ENCODE measurements around the gene ATP5IF1. TPM values are rescaled to one million over a fixed set of nuclear protein-coding genes. Genes with fewer than 3 reads are reported as not detected.

ATP5IF1 gene
- total and polyA plus RNA-seq, 9 of the 15 experiments (the other 6 are each of a cell fraction or from before 2014, with no cell fraction given): 292 to 1,422 (median 388) TPM

DNA sequence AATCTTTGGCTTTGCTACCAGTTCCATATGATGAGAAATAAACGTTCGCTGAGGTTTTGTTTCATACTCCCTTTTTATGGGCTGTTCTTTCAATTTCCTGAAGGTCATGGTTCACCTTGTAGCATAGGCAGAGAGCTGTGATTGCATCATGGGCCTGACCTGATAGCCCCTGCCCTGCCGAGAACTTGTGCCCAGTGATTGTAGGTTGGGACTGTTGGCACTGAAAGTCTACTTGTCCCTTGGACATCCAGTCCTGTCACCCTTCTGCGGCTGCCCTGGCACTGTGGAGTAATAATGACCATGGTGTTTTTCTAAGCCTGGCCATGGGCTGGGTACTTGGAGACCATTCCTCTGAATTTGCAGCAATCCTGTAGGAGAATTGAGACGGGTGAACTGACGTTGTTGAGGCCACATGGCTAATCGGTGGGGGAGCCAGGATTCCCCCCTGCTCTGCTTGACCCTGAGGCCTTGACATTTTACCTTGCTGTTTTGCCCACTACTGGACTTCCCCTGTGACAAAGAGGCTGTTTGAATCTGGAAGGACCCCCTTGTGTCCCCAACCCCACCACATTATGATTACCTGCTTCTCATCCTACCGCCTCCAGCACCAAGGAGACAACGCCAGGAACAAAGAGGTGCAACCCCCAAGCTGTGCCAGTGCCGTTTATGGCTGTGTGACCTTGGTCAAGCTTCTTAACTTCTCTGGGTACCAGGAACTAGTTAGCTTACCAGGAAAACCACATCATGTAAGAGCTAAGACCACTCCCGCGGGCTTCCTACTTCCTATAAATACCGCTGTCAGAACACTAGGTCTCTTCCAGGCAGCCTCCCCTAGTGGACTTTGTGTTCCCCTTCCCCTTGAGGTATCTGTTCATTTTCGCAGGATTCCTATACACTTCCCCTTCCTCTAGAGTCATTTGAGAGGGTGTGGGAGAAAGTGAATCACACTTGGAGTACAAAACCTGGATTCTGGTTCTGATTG lies 46.8 kb downstream of the ATP5IF1 start (continued):
- no peak for TF ChIP-seq GTF2F1 (IDR thresholded peaks at IDR 0.05; ENCODE audit: low read depth, low read length)
- TF ChIP-seq ZFP36 (IDR thresholded peaks at IDR 0.05; ENCODE audit: low read depth, low read length, partially characterized antibody): peak; percentile 78
- no peak for TF ChIP-seq PTTG1 (tag; IDR thresholded peaks at IDR 0.05; ENCODE audit: low read depth)
- TF ChIP-seq, protein P1, sequence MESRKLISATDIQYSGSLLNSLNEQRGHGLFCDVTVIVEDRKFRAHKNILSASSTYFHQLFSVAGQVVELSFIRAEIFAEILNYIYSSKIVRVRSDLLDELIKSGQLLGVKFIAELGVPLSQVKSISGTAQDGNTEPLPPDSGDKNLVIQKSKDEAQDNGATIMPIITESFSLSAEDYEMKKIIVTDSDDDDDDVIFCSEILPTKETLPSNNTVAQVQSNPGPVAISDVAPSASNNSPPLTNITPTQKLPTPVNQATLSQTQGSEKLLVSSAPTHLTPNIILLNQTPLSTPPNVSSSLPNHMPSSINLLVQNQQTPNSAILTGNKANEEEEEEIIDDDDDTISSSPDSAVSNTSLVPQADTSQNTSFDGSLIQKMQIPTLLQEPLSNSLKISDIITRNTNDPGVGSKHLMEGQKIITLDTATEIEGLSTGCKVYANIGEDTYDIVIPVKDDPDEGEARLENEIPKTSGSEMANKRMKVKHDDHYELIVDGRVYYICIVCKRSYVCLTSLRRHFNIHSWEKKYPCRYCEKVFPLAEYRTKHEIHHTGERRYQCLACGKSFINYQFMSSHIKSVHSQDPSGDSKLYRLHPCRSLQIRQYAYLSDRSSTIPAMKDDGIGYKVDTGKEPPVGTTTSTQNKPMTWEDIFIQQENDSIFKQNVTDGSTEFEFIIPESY (CRISPR knock-in tag; IDR thresholded peaks at IDR 0.05): peak; percentile 87
- no peak for TF ChIP-seq ZNF121 (CRISPR knock-in tag; conservative IDR thresholded peaks at IDR 0.05)
- TF ChIP-seq, protein P2, sequence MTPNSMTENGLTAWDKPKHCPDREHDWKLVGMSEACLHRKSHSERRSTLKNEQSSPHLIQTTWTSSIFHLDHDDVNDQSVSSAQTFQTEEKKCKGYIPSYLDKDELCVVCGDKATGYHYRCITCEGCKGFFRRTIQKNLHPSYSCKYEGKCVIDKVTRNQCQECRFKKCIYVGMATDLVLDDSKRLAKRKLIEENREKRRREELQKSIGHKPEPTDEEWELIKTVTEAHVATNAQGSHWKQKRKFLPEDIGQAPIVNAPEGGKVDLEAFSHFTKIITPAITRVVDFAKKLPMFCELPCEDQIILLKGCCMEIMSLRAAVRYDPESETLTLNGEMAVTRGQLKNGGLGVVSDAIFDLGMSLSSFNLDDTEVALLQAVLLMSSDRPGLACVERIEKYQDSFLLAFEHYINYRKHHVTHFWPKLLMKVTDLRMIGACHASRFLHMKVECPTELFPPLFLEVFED (CRISPR knock-in tag; conservative IDR thresholded peaks at IDR 0.05): peak; percentile 70; the same call in 1 of the 2 replicates
- peak; percentile 17 for TF ChIP-seq SMAD1 (IDR thresholded peaks at IDR 0.05; ENCODE audit: low read depth, low read length, partially characterized antibody)
- no peak for TF ChIP-seq CHD1 (IDR thresholded peaks at IDR 0.05; ENCODE audit: low read length)
- TF ChIP-seq YY1 (IDR thresholded peaks at IDR 0.05; ENCODE audit: borderline replicate concordance in 1 of 3, control insufficient read depth in 1 of 3, extremely low read depth in 1 of 3, insufficient read depth in 3 of 3, insufficient read length in 1 of 3, insufficient replicate concordance in 2 of 3, low read depth in 1 of 3, low read length in 2 of 3): no peak
- TF ChIP-seq NRF1 (conservative IDR thresholded peaks at IDR 0.05 in 1 of 2, IDR thresholded peaks at IDR 0.05 in 1 of 2): no peak
- TF ChIP-seq, protein P3, sequence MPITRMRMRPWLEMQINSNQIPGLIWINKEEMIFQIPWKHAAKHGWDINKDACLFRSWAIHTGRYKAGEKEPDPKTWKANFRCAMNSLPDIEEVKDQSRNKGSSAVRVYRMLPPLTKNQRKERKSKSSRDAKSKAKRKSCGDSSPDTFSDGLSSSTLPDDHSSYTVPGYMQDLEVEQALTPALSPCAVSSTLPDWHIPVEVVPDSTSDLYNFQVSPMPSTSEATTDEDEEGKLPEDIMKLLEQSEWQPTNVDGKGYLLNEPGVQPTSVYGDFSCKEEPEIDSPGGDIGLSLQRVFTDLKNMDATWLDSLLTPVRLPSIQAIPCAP (CRISPR knock-in tag; IDR thresholded peaks at IDR 0.05; ENCODE audit: borderline replicate concordance): no peak
- no peak for TF ChIP-seq TEAD4 (IDR thresholded peaks at IDR 0.05; ENCODE audit: low read length)
- no peak for TF ChIP-seq TEAD4 (CRISPR knock-in tag; IDR thresholded peaks at IDR 0.05; ENCODE audit: borderline replicate concordance)
- no peak for TF ChIP-seq CC2D1A (IDR thresholded peaks at IDR 0.05)
- TF ChIP-seq GTF2A2 (tag; IDR thresholded peaks at IDR 0.05): no peak
- TF ChIP-seq CSDE1 (IDR thresholded peaks at IDR 0.05): no peak

Measured in K562 (cell line).